Gastroesophageal sphincter (tissue), 3 donors: Measurements from ENCODE around the gene CDK10.

Source experiments
- POLR2AphosphoS5 ChIP-seq: sonication (generic); formaldehyde crosslinking; IDR thresholded peaks from one replicate; pipeline ENCODE4 v1.6.1; 2017; ENCODE audit warnings: antibody characterized with exemption
- TF ChIP-seq, protein P1 (sequence below), 4 experiments: fragments of 200-600 bp in 2 of 4; fragments of 450-650 bp in 2 of 4; sonication (generic) in 1 of 4; IDR thresholded peaks; one replicate each; pipeline ENCODE4 v1.5.1; 2017 to 2019; ENCODE audit warnings: antibody characterized with exemption in 4 of 4, mild to moderate bottlenecking in 2 of 4, moderate library complexity in 2 of 4

DNA sequence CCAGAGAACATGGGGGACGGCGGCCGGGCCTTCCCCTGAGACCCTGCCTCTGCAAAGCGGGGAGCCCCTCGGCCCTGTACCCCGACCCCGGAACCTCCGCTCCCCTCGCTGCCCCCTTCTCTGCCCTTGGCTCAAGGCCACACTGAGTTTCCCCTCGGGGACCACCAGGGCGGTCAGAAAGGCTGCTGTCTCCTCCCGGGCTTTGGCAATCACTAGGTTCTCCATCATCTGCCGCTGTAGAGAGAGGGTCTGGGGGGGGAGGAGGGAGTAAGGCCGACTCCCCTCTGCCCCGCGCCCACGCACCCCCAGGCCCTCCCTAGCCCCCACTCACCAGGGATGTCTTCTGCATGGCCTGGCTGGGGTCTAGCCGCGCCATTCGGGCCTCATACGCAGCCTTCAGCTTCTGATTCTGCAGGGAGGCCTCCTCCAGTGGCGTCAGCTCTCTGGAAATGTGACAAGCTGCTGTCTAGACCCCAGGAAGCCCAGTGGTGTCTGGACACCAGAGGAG lies 25.8 kb downstream of the CDK10 start:
- TF ChIP-seq POLR2AphosphoS5 = no peak
- TF ChIP-seq, protein P1, sequence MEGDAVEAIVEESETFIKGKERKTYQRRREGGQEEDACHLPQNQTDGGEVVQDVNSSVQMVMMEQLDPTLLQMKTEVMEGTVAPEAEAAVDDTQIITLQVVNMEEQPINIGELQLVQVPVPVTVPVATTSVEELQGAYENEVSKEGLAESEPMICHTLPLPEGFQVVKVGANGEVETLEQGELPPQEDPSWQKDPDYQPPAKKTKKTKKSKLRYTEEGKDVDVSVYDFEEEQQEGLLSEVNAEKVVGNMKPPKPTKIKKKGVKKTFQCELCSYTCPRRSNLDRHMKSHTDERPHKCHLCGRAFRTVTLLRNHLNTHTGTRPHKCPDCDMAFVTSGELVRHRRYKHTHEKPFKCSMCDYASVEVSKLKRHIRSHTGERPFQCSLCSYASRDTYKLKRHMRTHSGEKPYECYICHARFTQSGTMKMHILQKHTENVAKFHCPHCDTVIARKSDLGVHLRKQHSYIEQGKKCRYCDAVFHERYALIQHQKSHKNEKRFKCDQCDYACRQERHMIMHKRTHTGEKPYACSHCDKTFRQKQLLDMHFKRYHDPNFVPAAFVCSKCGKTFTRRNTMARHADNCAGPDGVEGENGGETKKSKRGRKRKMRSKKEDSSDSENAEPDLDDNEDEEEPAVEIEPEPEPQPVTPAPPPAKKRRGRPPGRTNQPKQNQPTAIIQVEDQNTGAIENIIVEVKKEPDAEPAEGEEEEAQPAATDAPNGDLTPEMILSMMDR (IDR thresholded peaks at IDR 0.05) = no peak
